ENCODE data around the gene KHDC3L. TPM values are rescaled to one million over a fixed set of nuclear protein-coding genes. Genes with fewer than 3 reads are reported as not detected.
A peak's percentile ranks its signal among the peaks of the same experiment; 100 is the strongest.

KHDC3L gene
- total RNA-seq (2021): 0.22 TPM in 1 of 2 replicates, not detected in the other
- long read RNA-seq: 0 reads

GRCh38 chr6:73362358-73362757 is at the start of gene KHDC3L:
Gene KHDC3L (plus strand): TSS chr6:73362658. CDS start chr6:73362730, 72 bp downstream.
- Histone ChIP-seq H2AK5ac (ENCODE audit: insufficient read length, low read length) (no peak within 1 kb of the TSS), H2AFZ (ENCODE audit: low read length) (no peak within 1 kb of the TSS), H2BK12ac (ENCODE audit: insufficient read length, low read depth, low read length) (no peak within 1 kb of the TSS), H3K9ac (ENCODE audit: extremely low read depth, insufficient read length, low read length) (no peak within 1 kb of the TSS), H2BK20ac (ENCODE audit: low read depth, low read length, poor library complexity, severe bottlenecking) (no peak within 1 kb of the TSS), H3K79me1 (ENCODE audit: insufficient read depth, low read depth, low read length, poor library complexity, severe bottlenecking) (no peaks in the 10 kb centered on the region), H3K14ac (ENCODE audit: insufficient read depth, low read length) (no peak within 1 kb of the TSS), H4K91ac (ENCODE audit: insufficient read length, low read depth, low read length) (no peak within 1 kb of the TSS), H2BK5ac (ENCODE audit: insufficient read length, low read length) (no peak within 1 kb of the TSS), H3K4me1 (ENCODE audit: insufficient read depth, low read length) (no peaks in the 10 kb centered on the region), H3K18ac (ENCODE audit: insufficient read length, low read depth, low read length) (no peak within 1 kb of the TSS), H3K23ac (ENCODE audit: insufficient read length, low read depth, low read length) (no peak within 1 kb of the TSS), H3K27me3 (ENCODE audit: insufficient read depth, low read length) (no peaks in the 10 kb centered on the region), H4K5ac (ENCODE audit: insufficient read length, low read depth, low read length) (no peak within 1 kb of the TSS), H3K79me2 (ENCODE audit: insufficient read depth, low read length) (no peaks in the 10 kb centered on the region), H3K56ac (ENCODE audit: insufficient read length, low read depth, low read length) (no peak within 1 kb of the TSS), H2BK120ac (ENCODE audit: low read depth, low read length, poor library complexity, severe bottlenecking) (no peak within 1 kb of the TSS), H4K20me1 (ENCODE audit: control insufficient read depth, insufficient read depth, insufficient read length) (no peaks in the 10 kb centered on the region), H3K23me2 (ENCODE audit: insufficient read length, low read depth, low read length, poor library complexity, severe bottlenecking) (no peaks in the 10 kb centered on the region), H3K27ac (ENCODE audit: insufficient read length, low read depth, low read length) (no peak within 1 kb of the TSS), H3K4ac (ENCODE audit: low read depth, low read length) (no peak within 1 kb of the TSS), H2BK15ac (ENCODE audit: low read depth, low read length) (no peak within 1 kb of the TSS), H3T11ph (ENCODE audit: low read length) (no peak within 1 kb of the TSS), H4K8ac (replicated peaks; ENCODE audit: insufficient read length, low read depth, low read length) (no peak within 1 kb of the TSS), H3K4me2 (ENCODE audit: insufficient read depth, insufficient read length, low read length) (no peak within 1 kb of the TSS), H3K9me3 (ENCODE audit: control insufficient read depth, low read depth, low read length) (no peaks in the 10 kb centered on the region)
- no peak for TF ChIP-seq CTCF (conservative IDR thresholded peaks at IDR 0.05)
- DNase-seq: no peak
- Mint-ChIP-seq H3K4me3 (no peak within 1 kb of the TSS), H3K4me1 (no peaks in the 10 kb centered on the region; a peak in 1 of 4 replicates), H3K27me3 (ENCODE audit: low read depth) (no peaks in the 10 kb centered on the region), H3K36me3 (ENCODE audit: insufficient read depth in 1 of 3, low read depth in 3 of 3) (no peaks in the 10 kb centered on the region), H3K27ac (peak within 1 kb of the TSS in 2 of 3 experiments; percentile 1 to 12; a peak in 1 of 7 replicates), H3K9me3 (peaks cover 0 to 3% of the 10 kb centered on the region in 2 experiments; a peak in 2 of 5 replicates)
- WGBS (ENCODE audit: extremely low coverage, insufficient read length, low lambda C conversion rate): no CpG with 5 or more reads among the region's 23 CpGs
